Trophoblast cell (in vitro differentiated cells and primary cell): ENCODE results near the gene LPCAT3.
A peak's percentile ranks its signal among the peaks of the same experiment; 100 is the strongest.

Experiments
- DNase-seq, 2 donors: peaks; one replicate each; pipeline ENCODE4 v3.0.0-alpha.2; 2016
- H2AFZ ChIP-seq: 2 replicates; pipeline ENCODE4 v1.6.1; 2013; ENCODE audit warnings: low read length, moderate library complexity, mild to moderate bottlenecking; ENCODE audit not compliant: insufficient read depth, poor library complexity
- H2AK5ac ChIP-seq: 2 replicates; pipeline ENCODE4 v1.6.1; 2013; ENCODE audit warnings: mild to moderate bottlenecking, low read length
- H2BK120ac ChIP-seq: 2 replicates; pipeline ENCODE4 v1.6.1; 2013; ENCODE audit warnings: low read length, mild to moderate bottlenecking, moderate library complexity; ENCODE audit not compliant: insufficient read depth, poor library complexity
- H2BK12ac ChIP-seq: 2 replicates; pipeline ENCODE4 v1.6.1; 2013; ENCODE audit warnings: mild to moderate bottlenecking, low read length, moderate library complexity
- H2BK5ac ChIP-seq: 2 replicates; pipeline ENCODE4 v1.6.1; 2013; ENCODE audit warnings: low read length, low read depth, moderate library complexity, mild to moderate bottlenecking; ENCODE audit not compliant: poor library complexity
- H3K14ac ChIP-seq: 2 replicates; pipeline ENCODE4 v1.6.1; 2013; ENCODE audit warnings: mild to moderate bottlenecking, low read length
- H3K18ac ChIP-seq: 2 replicates; pipeline ENCODE4 v1.6.1; 2013; ENCODE audit warnings: mild to moderate bottlenecking, low read length
- H3K23ac ChIP-seq: 2 replicates; pipeline ENCODE4 v1.6.1; 2013; ENCODE audit warnings: low read length
- H3K27ac ChIP-seq: 2 replicates; pipeline ENCODE4 v1.5.1; 2013; ENCODE audit warnings: low read depth, mild to moderate bottlenecking, inconsistent platforms, low read length, moderate library complexity
- H3K27me3 ChIP-seq: 2 replicates; pipeline ENCODE4 v1.6.1; 2013; ENCODE audit warnings: inconsistent platforms, mild to moderate bottlenecking, low read length, moderate library complexity; ENCODE audit not compliant: insufficient read depth
- H3K36me3 ChIP-seq, 2 experiments: 1 replicate in 1 of 2; 2 replicates in 1 of 2; pipeline ENCODE4 v1.6.1; 2013; ENCODE audit warnings: low read length in 2 of 2, mild to moderate bottlenecking in 2 of 2, moderate library complexity in 1 of 2; ENCODE audit not compliant: insufficient read depth in 2 of 2, control insufficient read depth in 1 of 2
- H3K4ac ChIP-seq: 2 replicates; pipeline ENCODE4 v1.6.1; 2013; ENCODE audit warnings: low read depth, mild to moderate bottlenecking, low read length, moderate library complexity
- H3K4me1 ChIP-seq, 2 experiments: 1 replicate in 1 of 2; 2 replicates in 1 of 2; pipeline ENCODE4 v1.6.1; 2013; ENCODE audit warnings: low read length in 2 of 2, mild to moderate bottlenecking in 2 of 2, moderate library complexity in 1 of 2; ENCODE audit not compliant: insufficient read depth in 2 of 2, control insufficient read depth in 1 of 2
- H3K4me2 ChIP-seq: 2 replicates; pipeline ENCODE4 v1.6.1; 2013; ENCODE audit warnings: inconsistent platforms, mild to moderate bottlenecking, low read length, moderate library complexity
- H3K4me3 ChIP-seq: 2 replicates; pipeline ENCODE4 v1.5.1; 2013; ENCODE audit warnings: mild to moderate bottlenecking, low read depth, low read length, inconsistent platforms
- H3K79me1 ChIP-seq: one replicate; pipeline ENCODE4 v1.6.1; 2013; ENCODE audit warnings: low read length
- H3K79me2 ChIP-seq: 2 replicates; pipeline ENCODE4 v1.6.1; 2013; ENCODE audit warnings: low read length, mild to moderate bottlenecking; ENCODE audit not compliant: control insufficient read depth, insufficient read depth, poor library complexity
- H3K9ac ChIP-seq: 2 replicates; pipeline ENCODE4 v1.6.1; 2013; ENCODE audit warnings: mild to moderate bottlenecking, low read length
- H3K9me3 ChIP-seq: 2 replicates; pipeline ENCODE4 v1.6.1; 2013; ENCODE audit warnings: low read depth, mild to moderate bottlenecking, control low read depth, inconsistent platforms, low read length; ENCODE audit not compliant: insufficient read depth
- H4K12ac ChIP-seq: 2 replicates; pipeline ENCODE4 v1.6.1; 2013; ENCODE audit warnings: low read depth, mild to moderate bottlenecking, low read length, moderate library complexity
- H4K8ac ChIP-seq: 2 replicates; pipeline ENCODE4 v1.6.1; 2013; ENCODE audit warnings: low read depth, mild to moderate bottlenecking, low read length, moderate library complexity
- H4K91ac ChIP-seq: one replicate; pipeline ENCODE4 v1.6.1; 2013; ENCODE audit warnings: low read depth, mild to moderate bottlenecking, low read length, moderate library complexity
- WGBS: extraction: QIAGEN DNeasy Blood & Tissue Kit; methylation state at CpG from one replicate; pipeline ENCODE4 v1.1.7; 2013; ENCODE audit warnings: missing lambda C conversion rate; ENCODE audit not compliant: insufficient read length, insufficient coverage; ENCODE audit errors: extremely low coverage; 5-methylcytosine and 5-hydroxymethylcytosine counted together

LPCAT3 gene

DNA sequence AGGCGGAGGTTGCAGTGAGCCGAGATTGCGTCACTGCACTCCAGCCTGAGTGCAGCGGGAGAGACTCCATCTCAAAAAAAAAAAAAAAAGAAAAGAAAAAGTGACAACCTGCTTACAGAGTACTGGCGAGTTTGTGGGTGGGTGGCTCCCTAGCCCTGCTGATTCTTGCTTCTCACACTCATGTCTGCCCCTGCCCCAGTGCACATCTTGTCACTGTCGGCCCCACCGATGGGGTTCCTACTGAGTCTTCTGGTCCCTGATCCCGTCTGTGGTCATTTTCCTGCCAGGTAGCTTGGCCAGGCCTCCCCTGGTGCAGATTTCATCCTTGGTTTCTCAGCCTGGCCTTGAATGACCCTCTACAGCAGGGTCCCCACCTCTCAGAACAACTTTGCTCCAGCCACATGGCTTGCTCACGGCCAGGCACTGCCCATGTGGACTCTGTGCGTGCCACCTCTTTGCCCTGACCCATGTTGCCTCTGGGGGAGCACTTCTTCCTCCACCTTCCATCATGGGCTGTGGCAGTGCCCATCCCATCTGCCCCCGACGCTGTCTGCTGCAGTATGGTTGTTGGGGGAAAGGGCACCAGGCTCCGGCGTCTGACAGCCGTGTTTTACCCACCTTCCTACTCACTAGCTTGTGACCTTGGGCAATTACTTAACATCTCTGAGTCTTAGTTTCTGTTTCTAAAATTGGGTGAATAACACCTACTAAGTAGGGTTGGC is 69.2 kb downstream of the LPCAT3 start:
- no peaks in the 10 kb centered on the region for H3K9me3 ChIP-seq
- H4K12ac ChIP-seq: no peak overlapping the region
- no peak overlapping the region for H3K27ac ChIP-seq
- no peak overlapping the region for H2BK5ac ChIP-seq
- peaks cover 2% of the 10 kb centered on the region for H3K79me2 ChIP-seq
- H3K27me3 ChIP-seq: no peaks in the 10 kb centered on the region
- no peaks in the 10 kb centered on the region for H3K36me3 ChIP-seq
- no peak for DNase-seq
- no peak overlapping the region for H3K4ac ChIP-seq
- H3K4me3 ChIP-seq: no peak overlapping the region
- H2BK120ac ChIP-seq: no peak overlapping the region
- WGBS: no CpG with 5 or more reads among the region's 15 CpGs
- no peak overlapping the region for H4K8ac ChIP-seq
- no peak overlapping the region for H3K9ac ChIP-seq
- no peak overlapping the region for H3K14ac ChIP-seq
- H4K91ac ChIP-seq: no peak overlapping the region
- H3K18ac ChIP-seq: no peak overlapping the region
- no peak overlapping the region for H2AFZ ChIP-seq
- peaks cover 15 to 19% of the 10 kb centered on the region in 2 experiments for H3K4me1 ChIP-seq
- no peak overlapping the region for H2BK12ac ChIP-seq
- H3K4me2 ChIP-seq: no peak overlapping the region
- no peak overlapping the region for H3K23ac ChIP-seq
- H3K79me1 ChIP-seq: peaks cover 14% of the 10 kb centered on the region
- H2AK5ac ChIP-seq: no peak overlapping the region

DNA sequence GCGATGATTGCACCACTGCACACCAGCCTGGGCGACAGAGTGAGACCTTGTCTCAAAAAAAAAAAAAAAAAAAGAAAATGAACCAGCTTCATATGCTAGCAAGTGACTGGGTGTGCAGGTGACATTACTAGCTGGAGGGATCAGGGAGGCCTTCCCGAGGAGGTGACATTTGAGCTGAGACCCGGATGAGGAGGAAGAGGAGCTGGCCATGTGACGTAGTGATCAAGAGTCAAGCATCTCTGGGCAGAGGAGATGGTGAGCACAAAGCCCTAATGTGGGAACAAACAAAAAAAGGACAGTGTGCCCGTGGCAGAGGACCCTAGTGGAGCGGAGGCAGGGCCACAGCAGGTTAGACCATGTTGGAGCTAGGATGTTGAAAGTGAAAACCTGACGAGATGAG is 70.7 kb downstream of the LPCAT3 start:
- no peaks in the 10 kb centered on the region for H3K27me3 ChIP-seq
- no peaks in the 10 kb centered on the region for H3K9me3 ChIP-seq
- H3K4ac ChIP-seq: no peak overlapping the region
- peaks cover 15% of the 10 kb centered on the region for H3K79me1 ChIP-seq
- no peak overlapping the region for H2AK5ac ChIP-seq
- H3K23ac ChIP-seq: no peak overlapping the region
- H3K79me2 ChIP-seq: peaks cover 2% of the 10 kb centered on the region
- H2BK120ac ChIP-seq: no peak overlapping the region
- DNase-seq: no peak
- peaks cover 15 to 19% of the 10 kb centered on the region in 2 experiments for H3K4me1 ChIP-seq
- H4K12ac ChIP-seq: no peak overlapping the region
- WGBS: no CpG with 5 or more reads among the region's 8 CpGs
- no peak overlapping the region for H4K8ac ChIP-seq
- H3K18ac ChIP-seq: no peak overlapping the region
- H3K4me3 ChIP-seq: no peak overlapping the region
- H4K91ac ChIP-seq: no peak overlapping the region
- no peak overlapping the region for H3K4me2 ChIP-seq
- no peaks in the 10 kb centered on the region for H3K36me3 ChIP-seq
- no peak overlapping the region for H3K27ac ChIP-seq
- no peak overlapping the region for H3K9ac ChIP-seq
- H2BK12ac ChIP-seq: no peak overlapping the region
- no peak overlapping the region for H2BK5ac ChIP-seq
- no peak overlapping the region for H2AFZ ChIP-seq
- H3K14ac ChIP-seq: no peak overlapping the region

DNA sequence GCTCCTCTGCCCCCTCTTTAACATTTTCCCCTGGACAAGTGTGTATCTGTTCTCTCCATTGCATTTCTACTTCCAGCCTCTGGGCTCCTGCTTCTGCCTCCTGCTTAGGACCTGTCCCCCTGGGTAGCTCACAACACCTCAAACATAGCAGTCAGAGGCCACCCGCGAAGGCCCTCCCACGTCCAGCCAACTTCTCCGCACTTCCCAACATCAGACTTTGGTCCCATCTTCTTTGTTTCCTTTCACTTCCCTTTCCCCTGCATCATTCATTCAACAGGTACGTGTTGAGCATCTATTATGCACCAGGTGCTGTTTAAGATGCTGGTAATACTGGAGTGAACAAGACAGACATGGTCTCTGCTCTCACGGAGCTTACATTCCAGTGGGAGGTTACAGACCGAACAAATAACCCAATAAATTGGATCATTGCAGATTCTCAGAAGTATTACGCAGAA is 71.3 kb downstream of the LPCAT3 start:
- H3K4me3 ChIP-seq: peak overlapping the region; percentile 73
- H3K27ac ChIP-seq: no peak overlapping the region
- no peak for DNase-seq
- peaks cover 17 to 19% of the 10 kb centered on the region in 2 experiments for H3K4me1 ChIP-seq
- H4K12ac ChIP-seq: peak overlapping the region; percentile 84
- peak overlapping the region; percentile 89 for H4K8ac ChIP-seq
- H2AFZ ChIP-seq: peak overlapping the region; percentile 64
- no CpG with 5 or more reads among the region's 8 CpGs for WGBS
- peak overlapping the region; percentile 48 for H4K91ac ChIP-seq
- peak overlapping the region; percentile 78 for H3K4me2 ChIP-seq
- H3K36me3 ChIP-seq: no peaks in the 10 kb centered on the region
- H2AK5ac ChIP-seq: peak overlapping the region; percentile 1
- peak overlapping the region; percentile 47 for H3K14ac ChIP-seq
- H2BK5ac ChIP-seq: peak overlapping the region; percentile 28
- H3K79me2 ChIP-seq: peaks cover 2% of the 10 kb centered on the region
- H3K79me1 ChIP-seq: peaks cover 15% of the 10 kb centered on the region
- H3K4ac ChIP-seq: peak overlapping the region; percentile 8
- H2BK120ac ChIP-seq: peak overlapping the region; percentile 7
- no peak overlapping the region for H2BK12ac ChIP-seq
- H3K23ac ChIP-seq: no peak overlapping the region
- no peak overlapping the region for H3K9ac ChIP-seq
- peak overlapping the region; percentile 28 for H3K18ac ChIP-seq
- H3K27me3 ChIP-seq: no peaks in the 10 kb centered on the region
- peaks cover 2% of the 10 kb centered on the region for H3K9me3 ChIP-seq

DNA sequence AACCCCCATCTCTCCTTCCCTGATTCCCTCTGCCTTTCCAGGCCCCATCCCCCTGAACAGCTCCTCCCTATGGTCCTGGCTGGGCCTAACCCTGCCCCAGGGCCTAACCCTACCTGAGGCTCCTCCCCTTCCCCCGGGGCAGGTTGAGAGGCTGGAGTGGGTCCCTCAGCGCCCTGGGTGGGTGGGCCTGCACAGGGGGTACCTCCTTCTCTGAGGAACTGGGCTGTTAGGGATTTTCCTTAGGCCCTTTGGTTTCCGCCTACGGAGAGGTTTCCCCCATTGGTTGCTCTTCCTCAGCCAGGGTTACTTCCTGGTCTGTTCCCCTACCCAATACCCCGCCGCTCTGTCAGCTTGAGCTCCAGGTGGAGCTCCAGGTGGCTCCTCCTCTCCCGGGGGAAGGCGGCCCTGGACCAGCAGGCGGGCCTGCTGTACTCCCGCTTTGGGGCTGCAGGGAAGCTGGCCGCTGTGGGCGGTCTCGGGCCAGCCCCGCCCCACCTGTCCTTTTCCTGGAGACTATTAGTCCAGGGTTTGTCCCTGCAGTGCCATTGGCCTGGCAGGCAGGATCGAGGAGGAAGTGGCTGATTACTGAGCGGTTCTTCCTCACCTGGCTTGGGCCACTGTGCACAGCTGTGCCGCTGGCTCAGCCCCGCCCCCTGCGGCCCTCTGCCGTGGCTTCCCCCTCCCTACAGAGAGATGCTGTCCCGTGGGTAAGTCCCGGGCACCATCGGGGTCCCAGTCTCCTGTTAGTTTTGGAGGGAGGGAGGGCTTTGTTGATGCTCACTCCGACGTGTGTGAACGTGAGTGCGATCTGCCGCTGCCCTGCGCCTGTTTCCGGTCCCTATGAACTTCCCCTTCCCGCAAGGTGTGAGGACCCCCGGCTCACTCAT is 72.0 kb downstream of the LPCAT3 start:
- Histone ChIP-seq H3K14ac (peak overlapping the region; percentile 47), H2BK120ac (peak overlapping the region; percentile 7), H3K79me1 (peaks cover 15% of the 10 kb centered on the region), H3K18ac (peak overlapping the region; percentile 28), H3K9me3 (peaks cover 2% of the 10 kb centered on the region), H3K36me3 (peaks cover 5 to 6% of the 10 kb centered on the region in 2 experiments), H2BK12ac (no peak overlapping the region), H3K4me3 (peak overlapping the region; percentile 73), H3K27ac (peak overlapping the region; percentile 71), H3K4me1 (peaks cover 17 to 18% of the 10 kb centered on the region in 2 experiments), H4K91ac (peak overlapping the region; percentile 80), H3K79me2 (peaks cover 2% of the 10 kb centered on the region), H4K8ac (peak overlapping the region; percentile 89), H3K4me2 (peak overlapping the region; percentile 78), H3K23ac (no peak overlapping the region), H4K12ac (peak overlapping the region; percentile 84), H2AFZ (peak overlapping the region; percentile 64), H3K27me3 (no peaks in the 10 kb centered on the region), H3K9ac (peak overlapping the region; percentile 45), H2BK5ac (peak overlapping the region; percentile 28), H3K4ac (peak overlapping the region; percentile 8), H2AK5ac (peak overlapping the region; percentile 49)
- DNase-seq: peak; percentile 97 to 98
- no CpG with 5 or more reads among the region's 32 CpGs for whole genome bisulfite sequencing
